WTC11 (cell line): ENCODE measurements around the gene STX2. TPM values are rescaled to one million over a fixed set of nuclear protein-coding genes. Genes with fewer than 3 reads are reported as not detected.

Source experiments
- ATF1 ChIP-seq: sonication (generic); formaldehyde crosslinking; IDR thresholded peaks from 2 replicates; pipeline ENCODE4 v1.8.1; 2023; ENCODE audit warnings: mild to moderate bottlenecking, moderate library complexity, missing genetic modification reagents
- CBFB ChIP-seq: sonication (generic); formaldehyde crosslinking; IDR thresholded peaks from 2 replicates; pipeline ENCODE4 v1.8.1; 2022; ENCODE audit warnings: mild to moderate bottlenecking, low read depth, missing genetic modification reagents
- FOXK1 ChIP-seq: sonication (generic); formaldehyde crosslinking; IDR thresholded peaks from 2 replicates; pipeline ENCODE4 v1.8.0; 2022; ENCODE audit warnings: mild to moderate bottlenecking, moderate library complexity, missing genetic modification reagents
- GRHL2 ChIP-seq: fragments of 250-450 bp; sonication (Bioruptor Pico); IDR thresholded peaks from 2 replicates; pipeline ENCODE4 v1.8.0; 2022; ENCODE audit warnings: mild to moderate bottlenecking, moderate library complexity; ENCODE audit not compliant: insufficient replicate concordance, severe bottlenecking
- GTF2I ChIP-seq: fragments of 250-450 bp; sonication (Bioruptor Pico); conservative IDR thresholded peaks from 2 replicates; pipeline ENCODE4 v1.4.0; 2021; ENCODE audit warnings: mild to moderate bottlenecking
- HMGA2 ChIP-seq: fragments of 250-450 bp; sonication (Bioruptor Pico); IDR thresholded peaks from 2 replicates; pipeline ENCODE4 v1.4.0; 2021; ENCODE audit warnings: mild to moderate bottlenecking, moderate library complexity
- IRF2 ChIP-seq: sonication (generic); formaldehyde crosslinking; IDR thresholded peaks from 2 replicates; pipeline ENCODE4 v1.8.0; 2022; ENCODE audit warnings: low read depth, missing genetic modification reagents, borderline replicate concordance
- KAT7 ChIP-seq: sonication (generic); formaldehyde crosslinking; IDR thresholded peaks from 2 replicates; pipeline ENCODE4 v1.8.1; 2023; ENCODE audit warnings: missing genetic modification reagents, mild to moderate bottlenecking, borderline replicate concordance
- MYBL2 ChIP-seq: sonication (generic); formaldehyde crosslinking; IDR thresholded peaks from 2 replicates; pipeline ENCODE4 v1.8.1; 2023; ENCODE audit warnings: mild to moderate bottlenecking, moderate library complexity, missing genetic modification reagents
- NFATC4 ChIP-seq: fragments of 250-450 bp; sonication (Bioruptor Pico); IDR thresholded peaks from 2 replicates; pipeline ENCODE4 v1.9.0; 2021; ENCODE audit warnings: mild to moderate bottlenecking
- SMAD3 ChIP-seq: sonication (generic); formaldehyde crosslinking; IDR thresholded peaks from 2 replicates; pipeline ENCODE4 v1.8.0; 2022; ENCODE audit warnings: missing genetic modification reagents, mild to moderate bottlenecking, borderline replicate concordance
- SOX15 ChIP-seq: fragments of 250-450 bp; sonication (Bioruptor Pico); IDR thresholded peaks from 2 replicates; pipeline ENCODE4 v1.9.0; 2021; ENCODE audit warnings: mild to moderate bottlenecking
- TEAD4 ChIP-seq: sonication (generic); formaldehyde crosslinking; IDR thresholded peaks from 2 replicates; pipeline ENCODE4 v1.8.0; 2022; ENCODE audit warnings: mild to moderate bottlenecking, missing genetic modification reagents
- ZBTB21 ChIP-seq: sonication (generic); formaldehyde crosslinking; IDR thresholded peaks from 2 replicates; pipeline ENCODE4 v1.8.1; 2023; ENCODE audit warnings: mild to moderate bottlenecking, missing genetic modification reagents, borderline replicate concordance
- ZNF232 ChIP-seq: sonication (generic); formaldehyde crosslinking; IDR thresholded peaks from 2 replicates; pipeline ENCODE4 v1.8.0; 2022; ENCODE audit warnings: mild to moderate bottlenecking, missing genetic modification reagents
- ZNF263 ChIP-seq: sonication (generic); formaldehyde crosslinking; IDR thresholded peaks from 2 replicates; pipeline ENCODE4 v1.8.1; 2022; ENCODE audit warnings: low read depth, mild to moderate bottlenecking, moderate library complexity, missing genetic modification reagents
- total RNA-seq: library from RNA; stranded (reverse); gene quantifications from 3 replicates; pipeline ENCODE4 v1.2.3, GENCODE V29; 2021
- TF ChIP-seq, protein P1 (sequence below): sonication (generic); formaldehyde crosslinking; IDR thresholded peaks from 2 replicates; pipeline ENCODE4 v1.8.1; 2023; ENCODE audit warnings: mild to moderate bottlenecking, missing genetic modification reagents
- TF ChIP-seq, protein P2 (sequence below): sonication (generic); formaldehyde crosslinking; IDR thresholded peaks from 2 replicates; pipeline ENCODE4 v1.8.1; 2022; ENCODE audit warnings: missing genetic modification reagents, borderline replicate concordance
- TF ChIP-seq, protein P3 (sequence below): fragments of 250-450 bp; sonication (Bioruptor Pico); conservative IDR thresholded peaks from 2 replicates; pipeline ENCODE4 v1.9.0; 2021; ENCODE audit warnings: mild to moderate bottlenecking
- TF ChIP-seq, protein P4 (sequence below): sonication (generic); formaldehyde crosslinking; IDR thresholded peaks from 2 replicates; pipeline ENCODE4 v1.8.1; 2022; ENCODE audit warnings: mild to moderate bottlenecking, missing genetic modification reagents, moderate library complexity, borderline replicate concordance
- TF ChIP-seq, protein P5 (sequence below): sonication (generic); formaldehyde crosslinking; IDR thresholded peaks from 2 replicates; pipeline ENCODE4 v1.8.1; 2023; ENCODE audit warnings: mild to moderate bottlenecking, moderate library complexity, missing genetic modification reagents
- TF ChIP-seq, protein P6 (sequence below): sonication (generic); formaldehyde crosslinking; IDR thresholded peaks from 2 replicates; pipeline ENCODE4 v1.8.1; 2022; ENCODE audit warnings: low read depth, missing genetic modification reagents, borderline replicate concordance
- TF ChIP-seq, protein P7 (sequence below): sonication (generic); formaldehyde crosslinking; IDR thresholded peaks from 2 replicates; pipeline ENCODE4 v1.8.0; 2022; ENCODE audit warnings: mild to moderate bottlenecking, missing genetic modification reagents
- TF ChIP-seq, protein P8 (sequence below): fragments of 250-450 bp; sonication (Bioruptor Pico); IDR thresholded peaks from 2 replicates; pipeline ENCODE4 v1.9.0; 2021; ENCODE audit warnings: mild to moderate bottlenecking

STX2 gene
- total RNA-seq, 1 experiment from 2014 or later: 22.7 TPM

DNA sequence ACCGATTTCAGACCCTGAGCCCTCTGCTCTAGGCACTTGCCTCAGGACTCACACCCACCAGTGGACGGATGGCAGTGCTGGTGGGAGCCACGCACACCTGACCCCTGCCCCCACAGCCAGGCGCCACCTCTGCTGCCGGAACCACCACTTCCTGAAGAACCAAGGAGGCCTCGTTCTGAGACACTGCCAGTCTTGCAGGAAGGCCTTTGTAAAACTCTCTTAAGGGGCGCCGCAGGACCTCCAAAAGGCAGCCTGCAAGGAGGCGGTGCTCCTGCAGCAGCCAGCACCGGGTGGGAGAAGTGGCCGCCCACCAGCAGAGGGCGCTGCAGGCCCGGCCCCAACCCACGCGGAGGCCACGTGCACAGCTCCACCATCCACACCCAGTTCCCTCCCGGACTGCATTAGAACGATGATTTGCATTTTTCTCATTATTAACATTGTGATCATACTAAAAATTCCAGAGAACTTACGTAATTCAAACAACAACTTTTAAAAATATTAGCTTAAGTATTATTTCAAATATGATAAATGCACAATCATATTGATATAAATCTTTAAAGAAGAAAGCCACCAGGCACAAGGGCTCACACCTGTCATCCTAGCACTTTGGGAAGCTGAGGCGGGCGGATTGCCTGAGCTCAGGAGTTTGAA is 12.8 kb downstream of the STX2 start (continued):
- TF ChIP-seq, protein P1, sequence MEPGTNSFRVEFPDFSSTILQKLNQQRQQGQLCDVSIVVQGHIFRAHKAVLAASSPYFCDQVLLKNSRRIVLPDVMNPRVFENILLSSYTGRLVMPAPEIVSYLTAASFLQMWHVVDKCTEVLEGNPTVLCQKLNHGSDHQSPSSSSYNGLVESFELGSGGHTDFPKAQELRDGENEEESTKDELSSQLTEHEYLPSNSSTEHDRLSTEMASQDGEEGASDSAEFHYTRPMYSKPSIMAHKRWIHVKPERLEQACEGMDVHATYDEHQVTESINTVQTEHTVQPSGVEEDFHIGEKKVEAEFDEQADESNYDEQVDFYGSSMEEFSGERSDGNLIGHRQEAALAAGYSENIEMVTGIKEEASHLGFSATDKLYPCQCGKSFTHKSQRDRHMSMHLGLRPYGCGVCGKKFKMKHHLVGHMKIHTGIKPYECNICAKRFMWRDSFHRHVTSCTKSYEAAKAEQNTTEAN (CRISPR knock-in tag): peak; percentile 65; the same call in 1 of the 2 replicates
- TF ChIP-seq, protein P2, sequence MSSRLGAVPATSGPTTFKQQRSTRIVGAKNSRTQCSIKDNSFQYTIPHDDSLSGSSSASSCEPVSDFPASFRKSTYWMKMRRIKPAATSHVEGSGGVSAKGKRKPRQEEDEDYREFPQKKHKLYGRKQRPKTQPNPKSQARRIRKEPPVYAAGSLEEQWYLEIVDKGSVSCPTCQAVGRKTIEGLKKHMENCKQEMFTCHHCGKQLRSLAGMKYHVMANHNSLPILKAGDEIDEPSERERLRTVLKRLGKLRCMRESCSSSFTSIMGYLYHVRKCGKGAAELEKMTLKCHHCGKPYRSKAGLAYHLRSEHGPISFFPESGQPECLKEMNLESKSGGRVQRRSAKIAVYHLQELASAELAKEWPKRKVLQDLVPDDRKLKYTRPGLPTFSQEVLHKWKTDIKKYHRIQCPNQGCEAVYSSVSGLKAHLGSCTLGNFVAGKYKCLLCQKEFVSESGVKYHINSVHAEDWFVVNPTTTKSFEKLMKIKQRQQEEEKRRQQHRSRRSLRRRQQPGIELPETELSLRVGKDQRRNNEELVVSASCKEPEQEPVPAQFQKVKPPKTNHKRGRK (CRISPR knock-in tag): no peak
- TF ChIP-seq TEAD4 (CRISPR knock-in tag) (0 out of 2 replicates have a peak, but pooled peaks have one; percentile 64), SOX15 (no peak), NFATC4 (CRISPR knock-in tag) (no peak), MYBL2 (CRISPR knock-in tag) (peak; percentile 76), GTF2I (CRISPR knock-in tag) (no peak), SMAD3 (peak; percentile 91; the same call in 1 of the 2 replicates), IRF2 (CRISPR knock-in tag) (no peak), ATF1 (no peak), CBFB (CRISPR knock-in tag) (no peak), FOXK1 (CRISPR knock-in tag) (peak; percentile 81), ZNF232 (CRISPR knock-in tag) (peak; percentile 95), GRHL2 (CRISPR knock-in tag) (no peak), ZNF263 (CRISPR knock-in tag) (no peak), KAT7 (0 out of 2 replicates have a peak, but pooled peaks have one; percentile 49), HMGA2 (CRISPR knock-in tag) (no peak), ZBTB21 (no peak)
- TF ChIP-seq, protein P3, sequence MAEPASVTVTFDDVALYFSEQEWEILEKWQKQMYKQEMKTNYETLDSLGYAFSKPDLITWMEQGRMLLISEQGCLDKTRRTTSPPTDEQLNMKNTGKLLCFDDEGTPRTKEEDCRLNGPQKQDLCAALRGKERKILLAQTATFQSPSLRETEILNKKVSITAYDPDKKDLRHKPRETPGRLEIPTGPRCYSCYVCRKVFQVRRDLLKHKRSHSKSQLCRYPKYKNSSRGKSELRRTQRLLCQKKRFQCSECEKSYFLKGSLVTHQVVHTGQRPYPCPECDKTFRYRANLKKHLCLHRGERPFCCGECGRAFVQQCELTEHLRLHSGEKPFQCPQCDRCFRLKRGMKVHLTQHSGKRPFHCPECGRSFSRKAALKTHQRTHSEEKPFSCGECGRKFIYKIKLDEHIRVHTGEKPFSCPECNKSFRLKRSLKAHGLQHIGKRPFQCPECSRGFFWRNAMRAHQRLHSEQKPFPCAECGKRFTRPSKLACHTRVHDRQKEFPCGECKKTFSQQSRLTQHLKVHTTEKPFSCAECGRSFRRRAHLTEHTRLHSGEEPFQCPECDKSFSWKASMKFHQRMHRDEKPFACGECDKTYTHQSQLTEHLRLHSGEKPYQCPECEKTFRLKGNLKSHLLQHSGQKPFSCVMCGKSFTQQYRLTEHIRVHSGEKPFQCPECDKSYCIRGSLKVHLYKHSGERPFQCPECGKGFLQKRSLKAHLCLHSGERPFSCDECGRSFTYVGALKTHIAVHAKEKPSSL: no peak
- TF ChIP-seq, protein P4, sequence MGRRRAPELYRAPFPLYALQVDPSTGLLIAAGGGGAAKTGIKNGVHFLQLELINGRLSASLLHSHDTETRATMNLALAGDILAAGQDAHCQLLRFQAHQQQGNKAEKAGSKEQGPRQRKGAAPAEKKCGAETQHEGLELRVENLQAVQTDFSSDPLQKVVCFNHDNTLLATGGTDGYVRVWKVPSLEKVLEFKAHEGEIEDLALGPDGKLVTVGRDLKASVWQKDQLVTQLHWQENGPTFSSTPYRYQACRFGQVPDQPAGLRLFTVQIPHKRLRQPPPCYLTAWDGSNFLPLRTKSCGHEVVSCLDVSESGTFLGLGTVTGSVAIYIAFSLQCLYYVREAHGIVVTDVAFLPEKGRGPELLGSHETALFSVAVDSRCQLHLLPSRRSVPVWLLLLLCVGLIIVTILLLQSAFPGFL: no peak
- TF ChIP-seq, protein P5, sequence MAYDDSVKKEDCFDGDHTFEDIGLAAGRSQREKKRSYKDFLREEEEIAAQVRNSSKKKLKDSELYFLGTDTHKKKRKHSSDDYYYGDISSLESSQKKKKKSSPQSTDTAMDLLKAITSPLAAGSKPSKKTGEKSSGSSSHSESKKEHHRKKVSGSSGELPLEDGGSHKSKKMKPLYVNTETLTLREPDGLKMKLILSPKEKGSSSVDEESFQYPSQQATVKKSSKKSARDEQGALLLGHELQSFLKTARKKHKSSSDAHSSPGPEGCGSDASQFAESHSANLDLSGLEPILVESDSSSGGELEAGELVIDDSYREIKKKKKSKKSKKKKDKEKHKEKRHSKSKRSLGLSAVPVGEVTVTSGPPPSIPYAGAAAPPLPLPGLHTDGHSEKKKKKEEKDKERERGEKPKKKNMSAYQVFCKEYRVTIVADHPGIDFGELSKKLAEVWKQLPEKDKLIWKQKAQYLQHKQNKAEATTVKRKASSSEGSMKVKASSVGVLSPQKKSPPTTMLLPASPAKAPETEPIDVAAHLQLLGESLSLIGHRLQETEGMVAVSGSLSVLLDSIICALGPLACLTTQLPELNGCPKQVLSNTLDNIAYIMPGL (CRISPR knock-in tag): peak; percentile 65
- TF ChIP-seq, protein P6, sequence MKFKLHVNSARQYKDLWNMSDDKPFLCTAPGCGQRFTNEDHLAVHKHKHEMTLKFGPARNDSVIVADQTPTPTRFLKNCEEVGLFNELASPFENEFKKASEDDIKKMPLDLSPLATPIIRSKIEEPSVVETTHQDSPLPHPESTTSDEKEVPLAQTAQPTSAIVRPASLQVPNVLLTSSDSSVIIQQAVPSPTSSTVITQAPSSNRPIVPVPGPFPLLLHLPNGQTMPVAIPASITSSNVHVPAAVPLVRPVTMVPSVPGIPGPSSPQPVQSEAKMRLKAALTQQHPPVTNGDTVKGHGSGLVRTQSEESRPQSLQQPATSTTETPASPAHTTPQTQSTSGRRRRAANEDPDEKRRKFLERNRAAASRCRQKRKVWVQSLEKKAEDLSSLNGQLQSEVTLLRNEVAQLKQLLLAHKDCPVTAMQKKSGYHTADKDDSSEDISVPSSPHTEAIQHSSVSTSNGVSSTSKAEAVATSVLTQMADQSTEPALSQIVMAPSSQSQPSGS (CRISPR knock-in tag): 0 out of 2 replicates have a peak, but pooled peaks have one; percentile 44
- TF ChIP-seq, protein P7, sequence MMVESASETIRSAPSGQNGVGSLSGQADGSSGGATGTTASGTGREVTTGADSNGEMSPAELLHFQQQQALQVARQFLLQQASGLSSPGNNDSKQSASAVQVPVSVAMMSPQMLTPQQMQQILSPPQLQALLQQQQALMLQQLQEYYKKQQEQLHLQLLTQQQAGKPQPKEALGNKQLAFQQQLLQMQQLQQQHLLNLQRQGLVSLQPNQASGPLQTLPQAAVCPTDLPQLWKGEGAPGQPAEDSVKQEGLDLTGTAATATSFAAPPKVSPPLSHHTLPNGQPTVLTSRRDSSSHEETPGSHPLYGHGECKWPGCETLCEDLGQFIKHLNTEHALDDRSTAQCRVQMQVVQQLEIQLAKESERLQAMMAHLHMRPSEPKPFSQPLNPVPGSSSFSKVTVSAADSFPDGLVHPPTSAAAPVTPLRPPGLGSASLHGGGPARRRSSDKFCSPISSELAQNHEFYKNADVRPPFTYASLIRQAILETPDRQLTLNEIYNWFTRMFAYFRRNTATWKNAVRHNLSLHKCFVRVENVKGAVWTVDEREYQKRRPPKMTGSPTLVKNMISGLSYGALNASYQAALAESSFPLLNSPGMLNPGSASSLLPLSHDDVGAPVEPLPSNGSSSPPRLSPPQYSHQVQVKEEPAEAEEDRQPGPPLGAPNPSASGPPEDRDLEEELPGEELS (CRISPR knock-in tag): peak; percentile 95
- TF ChIP-seq, protein P8, sequence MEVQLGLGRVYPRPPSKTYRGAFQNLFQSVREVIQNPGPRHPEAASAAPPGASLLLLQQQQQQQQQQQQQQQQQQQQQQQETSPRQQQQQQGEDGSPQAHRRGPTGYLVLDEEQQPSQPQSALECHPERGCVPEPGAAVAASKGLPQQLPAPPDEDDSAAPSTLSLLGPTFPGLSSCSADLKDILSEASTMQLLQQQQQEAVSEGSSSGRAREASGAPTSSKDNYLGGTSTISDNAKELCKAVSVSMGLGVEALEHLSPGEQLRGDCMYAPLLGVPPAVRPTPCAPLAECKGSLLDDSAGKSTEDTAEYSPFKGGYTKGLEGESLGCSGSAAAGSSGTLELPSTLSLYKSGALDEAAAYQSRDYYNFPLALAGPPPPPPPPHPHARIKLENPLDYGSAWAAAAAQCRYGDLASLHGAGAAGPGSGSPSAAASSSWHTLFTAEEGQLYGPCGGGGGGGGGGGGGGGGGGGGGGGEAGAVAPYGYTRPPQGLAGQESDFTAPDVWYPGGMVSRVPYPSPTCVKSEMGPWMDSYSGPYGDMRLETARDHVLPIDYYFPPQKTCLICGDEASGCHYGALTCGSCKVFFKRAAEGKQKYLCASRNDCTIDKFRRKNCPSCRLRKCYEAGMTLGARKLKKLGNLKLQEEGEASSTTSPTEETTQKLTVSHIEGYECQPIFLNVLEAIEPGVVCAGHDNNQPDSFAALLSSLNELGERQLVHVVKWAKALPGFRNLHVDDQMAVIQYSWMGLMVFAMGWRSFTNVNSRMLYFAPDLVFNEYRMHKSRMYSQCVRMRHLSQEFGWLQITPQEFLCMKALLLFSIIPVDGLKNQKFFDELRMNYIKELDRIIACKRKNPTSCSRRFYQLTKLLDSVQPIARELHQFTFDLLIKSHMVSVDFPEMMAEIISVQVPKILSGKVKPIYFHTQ (CRISPR knock-in tag): no peak
